Activated T-helper 17 cell treated with anti-CD3 and anti-CD28 coated beads, Interleukin-2, amount 50 U/mL, for 72 hours (primary cell): Measurements from ENCODE around the gene WHRN. TPM values are rescaled to one million over a fixed set of nuclear protein-coding genes. Genes with fewer than 3 reads are reported as not detected.
A peak's percentile ranks its signal among the peaks of the same experiment; 100 is the strongest.

ENCODE experiments used
- ATAC-seq: fragments of 150-1000 bp; cut with Tn5 transposase; replicated peaks from 2 replicates; pipeline ENCODE4 v1.10.0; 2021; ENCODE audit warnings: mild to moderate bottlenecking, moderate library complexity
- H3K27ac Mint-ChIP-seq: one replicate; pipeline ENCODE4 v1.8.0; 2022; ENCODE audit warnings: mixed read lengths
- H3K27me3 Mint-ChIP-seq: one replicate; pipeline ENCODE4 v1.8.0; 2022; ENCODE audit warnings: mixed read lengths
- H3K36me3 Mint-ChIP-seq: one replicate; pipeline ENCODE4 v1.8.0; 2022; ENCODE audit warnings: low read depth, mild to moderate bottlenecking, mixed read lengths
- H3K4me1 Mint-ChIP-seq: one replicate; pipeline ENCODE4 v1.8.0; 2022; ENCODE audit warnings: mixed read lengths
- H3K4me3 Mint-ChIP-seq: one replicate; pipeline ENCODE4 v1.8.0; 2022; ENCODE audit warnings: mild to moderate bottlenecking, mixed read lengths
- H3K9me3 Mint-ChIP-seq: one replicate; pipeline ENCODE4 v1.8.0; 2022; ENCODE audit warnings: mixed read lengths
- total RNA-seq, 2 donors: library from RNA; stranded (reverse); gene quantifications; one replicate each; pipeline ENCODE4 v1.2.3, GENCODE V29; 2022

WHRN gene
- 10 to 100 TPM in 1 of 2 donors, 1 to 10 TPM in 1; 4.0 to 29.1 TPM for total RNA-seq

- Mint-ChIP-seq H3K36me3 (no peaks in the 10 kb centered on the region), H3K27me3 (peaks cover 3% of the 10 kb centered on the region), H3K27ac (peak within 1 kb of the TSS; percentile 82), H3K4me1 (no peaks in the 10 kb centered on the region), H3K9me3 (no peaks in the 10 kb centered on the region), H3K4me3 (peak within 1 kb of the TSS; percentile 75)
- peak; percentile 91 for ATAC-seq
Measured at GRCh38 chr9:114505187-114506081, at the start of gene WHRN. WHRN (minus strand) TSS chr9:114505473; CDS start chr9:114504801, 672 bp downstream.

- Mint-ChIP-seq H3K9me3 (peaks cover 3% of the 10 kb centered on the region), H3K4me1 (no peaks in the 10 kb centered on the region), H3K27me3 (peaks cover 15% of the 10 kb centered on the region), H3K27ac (no peak overlapping the region), H3K36me3 (no peaks in the 10 kb centered on the region), H3K4me3 (no peak overlapping the region)
- no peak for ATAC-seq
Measured at GRCh38 chr9:114553202-114553601, 47.9 kb upstream of the WHRN start.

GRCh38 chr9:114552706-114553105 lies 47.4 kb upstream of the WHRN start:
- H3K27me3 Mint-ChIP-seq = peaks cover 15% of the 10 kb centered on the region
- no peak for ATAC-seq
- no peak overlapping the region for H3K4me3 Mint-ChIP-seq
- no peaks in the 10 kb centered on the region for H3K36me3 Mint-ChIP-seq
- no peak overlapping the region for H3K27ac Mint-ChIP-seq
- H3K4me1 Mint-ChIP-seq = no peaks in the 10 kb centered on the region
- peaks cover 3% of the 10 kb centered on the region for H3K9me3 Mint-ChIP-seq

GRCh38 chr9:114551750-114552685 lies 46.7 kb upstream of the WHRN start:
- no peaks in the 10 kb centered on the region for H3K36me3 Mint-ChIP-seq
- H3K27ac Mint-ChIP-seq = no peak overlapping the region
- ATAC-seq = peak; percentile 72
- H3K27me3 Mint-ChIP-seq = peaks cover 18% of the 10 kb centered on the region
- no peak overlapping the region for H3K4me3 Mint-ChIP-seq
- no peaks in the 10 kb centered on the region for H3K4me1 Mint-ChIP-seq
- H3K9me3 Mint-ChIP-seq = peaks cover 3% of the 10 kb centered on the region

DNA sequence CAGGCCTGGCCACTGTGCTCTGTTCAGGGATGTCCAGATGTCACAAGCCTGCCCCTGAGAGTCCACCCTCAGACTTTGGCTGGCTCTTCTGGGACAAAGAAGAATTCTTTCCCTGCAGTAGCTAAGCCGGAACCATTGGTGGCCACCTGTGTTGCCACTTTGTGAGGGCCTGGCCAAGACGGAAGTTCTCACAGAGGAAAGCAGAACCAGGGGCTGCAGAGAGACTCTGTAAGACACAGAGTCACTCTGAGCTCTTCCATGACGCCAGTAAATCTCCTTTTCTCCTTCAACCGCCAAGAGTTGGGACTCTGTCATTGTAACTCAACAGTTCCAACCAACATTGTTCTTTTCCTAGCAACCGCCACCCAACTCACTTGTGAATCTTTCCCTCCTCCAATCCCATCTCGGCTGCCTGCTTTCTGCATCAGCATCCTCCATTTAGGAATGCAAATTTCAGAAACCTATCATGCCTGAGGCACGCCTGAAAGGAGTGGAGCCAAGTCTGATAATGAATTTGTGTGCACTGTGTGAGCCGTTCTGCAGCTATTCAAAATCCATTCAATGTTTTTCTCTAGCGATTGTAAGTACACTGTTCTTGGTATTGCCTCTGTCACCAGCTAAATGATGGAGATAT lies 44.5 kb upstream of the WHRN start:
- Mint-ChIP-seq H3K4me3 (no peak overlapping the region), H3K36me3 (no peaks in the 10 kb centered on the region), H3K9me3 (no peaks in the 10 kb centered on the region), H3K4me1 (no peaks in the 10 kb centered on the region), H3K27ac (no peak overlapping the region), H3K27me3 (peaks cover 16% of the 10 kb centered on the region)
- ATAC-seq = no peak

DNA sequence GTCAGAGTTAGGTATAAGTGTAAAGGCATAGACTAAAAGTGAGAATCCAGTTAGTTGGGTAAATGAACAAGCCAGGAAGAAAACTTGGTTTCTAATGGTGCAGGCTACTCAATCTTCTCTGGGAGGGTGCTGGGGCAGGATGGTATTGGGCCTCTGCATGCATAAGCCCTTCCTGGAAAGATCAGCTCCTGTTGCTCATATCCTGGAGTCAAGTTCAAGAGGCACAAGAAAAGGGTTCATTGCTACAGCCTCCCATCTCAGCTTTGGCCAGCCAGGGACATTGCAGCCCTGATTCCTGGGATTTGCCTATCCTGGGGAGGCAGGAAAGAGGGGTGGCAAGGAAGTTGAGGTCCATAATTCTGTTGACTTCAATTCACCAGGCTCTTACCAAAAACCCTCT lies 41.6 kb upstream of the WHRN start:
- no peak for ATAC-seq
- Mint-ChIP-seq H3K27me3 (peaks cover 16% of the 10 kb centered on the region), H3K4me1 (no peaks in the 10 kb centered on the region), H3K36me3 (no peaks in the 10 kb centered on the region), H3K4me3 (no peak overlapping the region), H3K27ac (no peak overlapping the region), H3K9me3 (no peaks in the 10 kb centered on the region)

DNA sequence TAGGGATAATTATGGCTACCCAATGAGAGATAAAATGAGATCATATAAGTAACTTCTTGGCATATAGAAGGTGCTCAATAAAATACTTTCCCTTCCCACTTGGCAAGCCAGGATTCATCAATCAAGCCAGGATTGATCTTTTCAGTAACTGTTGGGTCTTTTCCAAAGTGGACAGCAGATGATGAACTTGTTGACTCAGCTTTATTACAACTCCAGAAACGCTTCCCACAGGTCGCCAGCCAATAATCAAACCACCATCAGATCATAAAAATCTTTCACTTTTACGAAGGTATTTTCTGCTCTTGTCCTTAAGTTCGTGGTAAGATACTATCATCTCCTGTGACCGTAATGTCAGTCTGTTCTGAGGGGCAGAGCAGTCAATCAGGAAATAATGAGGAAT lies 39.8 kb upstream of the WHRN start:
- ATAC-seq = no peak
- no peaks in the 10 kb centered on the region for H3K36me3 Mint-ChIP-seq
- no peaks in the 10 kb centered on the region for H3K4me1 Mint-ChIP-seq
- H3K9me3 Mint-ChIP-seq = no peaks in the 10 kb centered on the region
- H3K27ac Mint-ChIP-seq = no peak overlapping the region
- peaks cover 13% of the 10 kb centered on the region for H3K27me3 Mint-ChIP-seq
- H3K4me3 Mint-ChIP-seq = no peak overlapping the region

DNA sequence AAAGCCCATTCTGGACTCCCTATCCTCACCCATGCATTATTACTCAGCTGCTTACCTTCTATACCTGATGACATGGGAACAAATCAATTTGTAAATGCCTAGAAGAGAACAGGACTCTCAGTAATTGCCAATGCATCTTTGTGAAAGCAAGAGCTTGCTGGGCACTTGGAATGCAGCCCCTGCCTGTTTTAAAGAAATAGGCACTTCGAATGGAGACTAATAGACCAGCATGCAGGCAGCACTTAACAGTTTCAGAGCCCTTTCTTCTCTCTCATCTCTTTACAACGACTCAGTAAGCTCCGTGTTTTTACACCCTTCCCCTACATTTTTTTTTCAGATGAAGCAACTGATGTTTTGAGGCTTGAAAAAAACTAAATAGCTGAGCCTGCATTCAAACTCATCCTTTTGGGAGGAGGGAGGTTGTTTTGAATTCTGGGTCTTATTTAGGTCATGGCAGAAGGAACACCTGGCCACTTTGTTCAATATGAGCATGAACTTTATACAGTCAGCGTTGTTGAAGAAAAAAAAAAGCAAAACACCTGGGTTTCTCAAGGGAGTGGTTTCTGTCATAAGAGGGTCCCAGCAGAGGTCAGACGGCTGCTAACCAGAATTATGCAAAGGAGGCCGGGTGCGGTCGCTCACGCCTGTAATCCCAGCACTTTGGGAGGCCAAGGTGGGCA lies 34.6 kb upstream of the WHRN start:
- no peak for ATAC-seq
- H3K4me3 Mint-ChIP-seq = no peak overlapping the region
- H3K27me3 Mint-ChIP-seq = no peaks in the 10 kb centered on the region
- no peak overlapping the region for H3K27ac Mint-ChIP-seq
- no peaks in the 10 kb centered on the region for H3K4me1 Mint-ChIP-seq
- no peaks in the 10 kb centered on the region for H3K36me3 Mint-ChIP-seq
- no peaks in the 10 kb centered on the region for H3K9me3 Mint-ChIP-seq

DNA sequence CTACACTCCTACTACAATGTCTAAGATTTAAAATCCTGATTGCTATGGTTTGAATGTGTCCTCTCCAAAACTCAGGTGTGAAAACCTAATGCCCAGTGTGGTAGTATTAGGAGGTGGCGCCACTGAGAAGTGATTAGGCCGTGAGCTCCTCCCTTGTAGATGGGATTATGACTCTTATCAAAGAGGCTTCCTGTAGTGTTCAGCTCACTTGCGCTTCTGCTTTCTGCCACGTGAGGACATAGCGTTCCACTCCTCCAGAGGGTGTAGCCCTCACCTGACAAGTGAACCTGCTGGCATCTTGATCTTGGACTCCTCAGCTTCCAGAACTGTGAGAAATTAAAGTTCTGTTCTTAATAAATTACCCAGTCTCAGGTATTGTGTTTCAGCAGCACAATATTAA lies 33.0 kb upstream of the WHRN start:
- Mint-ChIP-seq H3K9me3 (no peaks in the 10 kb centered on the region), H3K27ac (no peak overlapping the region), H3K4me1 (no peaks in the 10 kb centered on the region), H3K36me3 (no peaks in the 10 kb centered on the region), H3K27me3 (no peaks in the 10 kb centered on the region), H3K4me3 (no peak overlapping the region)
- ATAC-seq = peak; percentile 78

DNA sequence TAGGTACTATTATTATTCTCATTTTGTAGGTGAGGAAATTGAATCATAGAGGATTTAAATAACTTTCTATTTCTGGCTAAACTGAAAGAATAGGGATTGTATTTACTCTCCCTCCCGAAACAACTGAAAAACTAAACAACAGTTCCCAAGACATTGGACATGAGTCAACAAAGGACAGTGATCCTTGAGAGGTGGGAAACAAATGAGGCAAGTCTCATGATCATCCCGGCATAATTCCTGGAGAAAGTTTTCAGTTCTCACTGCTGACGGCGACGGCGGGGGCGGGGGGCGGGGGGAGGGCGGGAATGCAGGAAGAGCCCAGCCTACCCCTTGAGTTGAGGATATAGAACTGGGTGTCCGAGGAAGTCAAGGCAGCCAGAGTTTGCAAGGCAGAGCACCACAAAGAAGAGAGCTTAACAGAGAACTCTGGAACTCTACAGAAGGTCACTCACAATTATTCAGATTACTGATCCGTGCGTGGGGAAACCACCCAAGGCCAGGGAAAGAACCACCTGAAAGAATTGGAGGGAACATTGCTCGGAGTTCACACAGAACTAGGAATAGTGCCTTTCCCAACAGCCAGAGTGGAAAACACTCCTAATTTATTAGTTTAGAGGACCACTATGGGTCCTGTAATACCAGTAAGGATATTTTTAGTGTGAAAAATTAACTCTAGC lies 27.4 kb upstream of the WHRN start:
- ATAC-seq = no peak
- no peaks in the 10 kb centered on the region for H3K9me3 Mint-ChIP-seq
- H3K27ac Mint-ChIP-seq = no peak overlapping the region
- peaks cover 8% of the 10 kb centered on the region for H3K27me3 Mint-ChIP-seq
- no peak overlapping the region for H3K4me3 Mint-ChIP-seq
- H3K36me3 Mint-ChIP-seq = no peaks in the 10 kb centered on the region
- no peaks in the 10 kb centered on the region for H3K4me1 Mint-ChIP-seq

GRCh38 chr9:114529285-114529684 lies 24.0 kb upstream of the WHRN start:
- no peak overlapping the region for H3K27ac Mint-ChIP-seq
- H3K4me3 Mint-ChIP-seq = no peak overlapping the region
- no peaks in the 10 kb centered on the region for H3K36me3 Mint-ChIP-seq
- H3K9me3 Mint-ChIP-seq = no peaks in the 10 kb centered on the region
- no peaks in the 10 kb centered on the region for H3K4me1 Mint-ChIP-seq
- peaks cover 16% of the 10 kb centered on the region for H3K27me3 Mint-ChIP-seq
- ATAC-seq = no peak

GRCh38 chr9:114526807-114527206 lies 21.5 kb upstream of the WHRN start:
- Mint-ChIP-seq H3K36me3 (no peaks in the 10 kb centered on the region), H3K4me3 (no peak overlapping the region), H3K9me3 (no peaks in the 10 kb centered on the region), H3K27ac (no peak overlapping the region), H3K27me3 (peaks cover 24% of the 10 kb centered on the region), H3K4me1 (no peaks in the 10 kb centered on the region)
- no peak for ATAC-seq

- no peaks in the 10 kb centered on the region for H3K9me3 Mint-ChIP-seq
- no peaks in the 10 kb centered on the region for H3K4me1 Mint-ChIP-seq
- ATAC-seq = no peak
- no peaks in the 10 kb centered on the region for H3K36me3 Mint-ChIP-seq
- no peak overlapping the region for H3K27ac Mint-ChIP-seq
- H3K27me3 Mint-ChIP-seq = peaks cover 28% of the 10 kb centered on the region
- no peak overlapping the region for H3K4me3 Mint-ChIP-seq
Measured at GRCh38 chr9:114525513-114525912, 20.2 kb upstream of the WHRN start.
